HG02798 (cell line): ENCODE measurements around the gene MROH9.
"Not testable (repeated sequence)": the region's sequence is repeated elsewhere in the genome, so short reads cannot be mapped to it uniquely, and the experiment has no call there.

Experiments used
- ATAC-seq: cut with Tn5 transposase; IDR thresholded peaks from one replicate; pipeline ENCODE4 v1.9.1; 2021; ENCODE audit warnings: mild to moderate bottlenecking; ENCODE audit not compliant: unreplicated experiment, poor library complexity

The MROH9 gene

GRCh38 chr1:170935231-170935630, at the start of gene MROH9:
Gene MROH9 (plus strand): TSS chr1:170935534. CDS start chr1:170945557, 10,023 bp downstream.
- no peak for ATAC-seq

- no peak for ATAC-seq
Observed at GRCh38 chr1:170885551-170885950, 49.8 kb upstream of the MROH9 start.

- no peak for ATAC-seq
Observed at GRCh38 chr1:170886460-170886859, 48.9 kb upstream of the MROH9 start.

- ATAC-seq = no peak
Observed at GRCh38 chr1:170887726-170888125, 47.6 kb upstream of the MROH9 start.

GRCh38 chr1:170891872-170892271, 43.5 kb upstream of the MROH9 start:
- no peak for ATAC-seq

GRCh38 chr1:170893655-170894297, 41.6 kb upstream of the MROH9 start:
- no peak for ATAC-seq

GRCh38 chr1:170903961-170904360, 31.4 kb upstream of the MROH9 start:
- no peak for ATAC-seq

- ATAC-seq = no peak
Observed at GRCh38 chr1:170908942-170909341, 26.4 kb upstream of the MROH9 start.

- ATAC-seq = no peak
Observed at GRCh38 chr1:170910273-170910672, 25.1 kb upstream of the MROH9 start.

GRCh38 chr1:170917373-170917772, 18.0 kb upstream of the MROH9 start:
- no peak for ATAC-seq

GRCh38 chr1:170924656-170925055, 10.7 kb upstream of the MROH9 start:
- not testable (repeated sequence) for ATAC-seq

- ATAC-seq = no peak
Observed at GRCh38 chr1:170927955-170928840, 7.1 kb upstream of the MROH9 start.

- ATAC-seq = no peak
Observed at GRCh38 chr1:170929412-170929834, 5.9 kb upstream of the MROH9 start.

- ATAC-seq = peak; percentile 85
Observed at GRCh38 chr1:170929835-170930554, 5.3 kb upstream of the MROH9 start.

GRCh38 chr1:170931650-170932049, 3.7 kb upstream of the MROH9 start:
- ATAC-seq = peak; percentile 4

- peak; percentile 42 for ATAC-seq
Observed at GRCh38 chr1:170932236-170932635, 3.1 kb upstream of the MROH9 start.

GRCh38 chr1:170938281-170938680, 2.9 kb downstream of the MROH9 start:
- no peak for ATAC-seq

- no peak for ATAC-seq
Observed at GRCh38 chr1:170939476-170939875, 4.1 kb downstream of the MROH9 start.

- not testable (repeated sequence) for ATAC-seq
Observed at GRCh38 chr1:170951744-170952143, 16.4 kb downstream of the MROH9 start.

GRCh38 chr1:170959385-170959784, 24.1 kb downstream of the MROH9 start:
- no peak for ATAC-seq

GRCh38 chr1:170964506-170964905, 29.2 kb downstream of the MROH9 start:
- no peak for ATAC-seq
